A549 (cell line): ENCODE measurements around the gene PTPN4. TPM values are rescaled to one million over a fixed set of nuclear protein-coding genes. Genes with fewer than 3 reads are reported as not detected.

Experiments used
- ATAC-seq, 2 experiments: fragments of 200-7000 bp in 1 of 2; fragments of >200 bp in 1 of 2; cut with Nextera tagmentation in 1 of 2; cut with Tn5 transposase in 1 of 2; 3 replicates each; pipeline versions ENCODE4 v1.8.0 to v1.9.1; 2018 to 2020; ENCODE audit warnings: mild to moderate bottlenecking in 1 of 2, moderate library complexity in 1 of 2
- CTCF ChIA-PET: fragments of 300-600 bp; sonication (Branson Sonifier 250); formaldehyde crosslinking; extraction: SDS; loops from one replicate; lab custom pipeline; 2021; ENCODE audit warnings: antibody characterized with exemption, inconsistent platforms; lab: Yijun Ruan, JAX
- POLR2A ChIA-PET: fragments of 350-600 bp; formaldehyde crosslinking; extraction: SDS; loops from one replicate; lab custom pipeline; 2021; ENCODE audit warnings: antibody characterized with exemption, inconsistent platforms; lab: Yijun Ruan, JAX
- DNase-seq, 2 experiments: peaks; one replicate each; pipeline versions ENCODE4 v3.0.0 to v3.0.0-alpha.2; 2011 to 2016; ENCODE audit warnings: low read depth in 1 of 2, low spot score in 1 of 2
- FAIRE-seq: peaks from 2 replicates; lab custom pipeline; 2011; peaks lifted over from hg19 to GRCh38; lab: Jason Lieb, UNC
- H3K27ac ChIP-seq, 2 experiments: fragments of >200 bp; sonication (Bioruptor Twin); formaldehyde crosslinking; 3 replicates each; pipeline ENCODE4 v1.5.1; 2016 to 2017
- H3K4me1 ChIP-seq: fragments of >200 bp; sonication (Bioruptor Twin); formaldehyde crosslinking; 3 replicates; pipeline ENCODE4 v1.6.1; 2016
- H3K4me2 ChIP-seq: fragments of >200 bp; sonication (Bioruptor Twin); formaldehyde crosslinking; 3 replicates; pipeline ENCODE4 v1.6.1; 2016
- H3K4me3 ChIP-seq: fragments of >200 bp; sonication (Bioruptor Twin); formaldehyde crosslinking; 3 replicates; pipeline ENCODE4 v1.5.1; 2016
- H3K9me3 ChIP-seq: fragments of >200 bp; sonication (Bioruptor Twin); formaldehyde crosslinking; 3 replicates; pipeline ENCODE4 v1.6.1; 2016
- ATOH8 ChIP-seq: fragments of 250-450 bp; sonication (Bioruptor Pico); IDR thresholded peaks from 2 replicates; pipeline ENCODE4 v1.5.0; 2020; ENCODE audit warnings: low read depth, mild to moderate bottlenecking, moderate library complexity
- CBX8 ChIP-seq: fragments of 200-600 bp; sonication (generic); IDR thresholded peaks from 2 replicates; pipeline ENCODE4 v1.6.1; 2016
- CEBPB ChIP-seq, 2 experiments: fragments of >200 bp in 1 of 2; sonication (Bioruptor Twin) in 1 of 2; formaldehyde crosslinking in 1 of 2; IDR thresholded peaks; 2 replicates each; pipeline ENCODE4 v1.6.1; 2012 to 2016
- FOSL2 ChIP-seq, 2 experiments: fragments of 450-650 bp in 1 of 2; fragments of >200 bp in 1 of 2; sonication (Bioruptor Twin) in 1 of 2; formaldehyde crosslinking; IDR thresholded peaks; 2 replicates each; pipeline versions ENCODE4 v1.5.0 to v1.6.1; 2016 to 2020; ENCODE audit warnings: mild to moderate bottlenecking in 1 of 2, moderate library complexity in 1 of 2
- GATA3 ChIP-seq: IDR thresholded peaks from 2 replicates; pipeline ENCODE4 v1.6.1; 2012; ENCODE audit warnings: borderline replicate concordance
- HMGXB4 ChIP-seq: fragments of 250-450 bp; sonication (Bioruptor Pico); IDR thresholded peaks from 2 replicates; pipeline ENCODE4 v1.5.0; 2021; ENCODE audit warnings: mild to moderate bottlenecking, moderate library complexity, borderline replicate concordance
- HOXB13 ChIP-seq: fragments of 250-450 bp; sonication (Bioruptor Pico); IDR thresholded peaks from 2 replicates; pipeline ENCODE4 v1.5.0; 2020; ENCODE audit warnings: low read depth, mild to moderate bottlenecking, moderate library complexity
- HOXB5 ChIP-seq: fragments of 250-450 bp; sonication (Bioruptor Pico); IDR thresholded peaks from 2 replicates; pipeline ENCODE4 v1.5.0; 2020; ENCODE audit warnings: mild to moderate bottlenecking, moderate library complexity
- MAZ ChIP-seq: fragments of 150-350 bp; IDR thresholded peaks from 2 replicates; pipeline ENCODE4 v1.6.1; 2014; ENCODE audit warnings: antibody characterized with exemption, low read depth, low read length, borderline replicate concordance
- POLR2AphosphoS2 ChIP-seq: conservative IDR thresholded peaks from 2 replicates; pipeline ENCODE4 v1.6.1; 2012; ENCODE audit warnings: low read length, improper control_type of control experiment, inconsistent platforms
- RAD21 ChIP-seq, 2 experiments: fragments of >200 bp in 1 of 2; sonication (Bioruptor Twin) in 1 of 2; formaldehyde crosslinking in 1 of 2; IDR thresholded peaks in 1 of 2; conservative IDR thresholded peaks in 1 of 2; 2 replicates in 1 of 2; 3 replicates in 1 of 2; pipeline ENCODE4 v1.6.1; 2012 to 2018; ENCODE audit warnings: inconsistent platforms in 1 of 2
- RARB ChIP-seq: fragments of 250-450 bp; sonication (Bioruptor Pico); IDR thresholded peaks from 2 replicates; pipeline ENCODE4 v1.8.0; 2021; ENCODE audit warnings: mild to moderate bottlenecking, moderate library complexity
- REST ChIP-seq: fragments of 200-600 bp; sonication (generic); IDR thresholded peaks from 2 replicates; pipeline ENCODE4 v1.6.1; 2016; ENCODE audit warnings: antibody characterized with exemption, mild to moderate bottlenecking, moderate library complexity
- RFX5 ChIP-seq: fragments of 450-650 bp; IDR thresholded peaks from 2 replicates; pipeline ENCODE4 v1.7.1; 2014; ENCODE audit warnings: antibody characterized with exemption, mild to moderate bottlenecking, moderate library complexity
- RNF2 ChIP-seq: fragments of 200-600 bp; sonication (generic); IDR thresholded peaks from 2 replicates; pipeline ENCODE4 v1.6.1; 2016; ENCODE audit warnings: low read depth, mild to moderate bottlenecking, antibody characterized with exemption, moderate library complexity, borderline replicate concordance
- TFCP2L1 ChIP-seq: fragments of 250-450 bp; sonication (Bioruptor Pico); IDR thresholded peaks from 2 replicates; pipeline ENCODE4 v1.5.0; 2021; ENCODE audit warnings: mild to moderate bottlenecking
- TP53 ChIP-seq: fragments of 250-450 bp; sonication (Bioruptor Pico); IDR thresholded peaks from 2 replicates; pipeline ENCODE4 v1.5.0; 2021; ENCODE audit warnings: mild to moderate bottlenecking, moderate library complexity
- ZC3H11A ChIP-seq: fragments of 450-650 bp; IDR thresholded peaks from 2 replicates; pipeline ENCODE4 v1.6.1; 2014; ENCODE audit warnings: antibody characterized with exemption, mild to moderate bottlenecking
- WGBS: methylation state at CpG from one replicate; pipeline ENCODE4 v1.1.6; 2017; ENCODE audit errors: missing lambda C conversion rate; 5-methylcytosine and 5-hydroxymethylcytosine counted together
- polyA plus RNA-seq, 4 experiments: library from polyadenylated mRNA; depleted of rRNA in 3 of 4; stranded (reverse); fragments of >200 nt; fragmentation: RNase III in 1 of 4; extraction: RNeasy Plus Mini Kit Qiagen cat#74134 plus additional on column Dnase treatment in 1 of 4; gene quantifications; 2 replicates in 3 of 4; 3 replicates in 1 of 4; pipeline ENCODE4 v1.2.3, GENCODE V29; 2011 to 2017
- TF ChIP-seq, protein P1 (sequence below): fragments of >200 bp; sonication (Bioruptor Twin); formaldehyde crosslinking; IDR thresholded peaks from 3 replicates; pipeline ENCODE4 v1.6.1; 2016
- TF ChIP-seq, protein P2 (sequence below): fragments of >200 bp; sonication (Bioruptor Twin); formaldehyde crosslinking; IDR thresholded peaks from 3 replicates; pipeline ENCODE4 v1.5.1; 2016

PTPN4 gene
- polyA plus RNA-seq, 2 of the 4 experiments (the other 2 are of a cell fraction) = 14.5 to 36.6 TPM

GRCh38 chr2:119853777-119854399 is 94.2 kb downstream of the PTPN4 start:
- peaks cover 21% of the 10 kb centered on the region for H3K4me1 ChIP-seq
- no peak for ATAC-seq
- TF ChIP-seq ZC3H11A (no peak), RARB (CRISPR knock-in tag) (no peak), RAD21 (conservative IDR thresholded peaks at IDR 0.05 in 1 of 2, IDR thresholded peaks at IDR 0.05 in 1 of 2) (no peak), GATA3 (no peak), RNF2 (no peak), MAZ (no peak), HMGXB4 (no peak), RFX5 (no peak), HOXB13 (CRISPR knock-in tag) (no peak), CBX8 (no peak), TP53 (CRISPR knock-in tag) (no peak), ATOH8 (no peak), FOSL2 (IDR thresholded peaks at IDR 0.05) (no peak), FOSL2 (CRISPR knock-in tag; IDR thresholded peaks at IDR 0.05) (no peak), HOXB5 (CRISPR knock-in tag) (no peak)
- TF ChIP-seq, protein P1, sequence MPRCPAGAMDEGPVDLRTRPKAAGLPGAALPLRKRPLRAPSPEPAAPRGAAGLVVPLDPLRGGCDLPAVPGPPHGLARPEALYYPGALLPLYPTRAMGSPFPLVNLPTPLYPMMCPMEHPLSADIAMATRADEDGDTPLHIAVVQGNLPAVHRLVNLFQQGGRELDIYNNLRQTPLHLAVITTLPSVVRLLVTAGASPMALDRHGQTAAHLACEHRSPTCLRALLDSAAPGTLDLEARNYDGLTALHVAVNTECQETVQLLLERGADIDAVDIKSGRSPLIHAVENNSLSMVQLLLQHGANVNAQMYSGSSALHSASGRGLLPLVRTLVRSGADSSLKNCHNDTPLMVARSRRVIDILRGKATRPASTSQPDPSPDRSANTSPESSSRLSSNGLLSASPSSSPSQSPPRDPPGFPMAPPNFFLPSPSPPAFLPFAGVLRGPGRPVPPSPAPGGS = no peak
- TF ChIP-seq, protein P2, sequence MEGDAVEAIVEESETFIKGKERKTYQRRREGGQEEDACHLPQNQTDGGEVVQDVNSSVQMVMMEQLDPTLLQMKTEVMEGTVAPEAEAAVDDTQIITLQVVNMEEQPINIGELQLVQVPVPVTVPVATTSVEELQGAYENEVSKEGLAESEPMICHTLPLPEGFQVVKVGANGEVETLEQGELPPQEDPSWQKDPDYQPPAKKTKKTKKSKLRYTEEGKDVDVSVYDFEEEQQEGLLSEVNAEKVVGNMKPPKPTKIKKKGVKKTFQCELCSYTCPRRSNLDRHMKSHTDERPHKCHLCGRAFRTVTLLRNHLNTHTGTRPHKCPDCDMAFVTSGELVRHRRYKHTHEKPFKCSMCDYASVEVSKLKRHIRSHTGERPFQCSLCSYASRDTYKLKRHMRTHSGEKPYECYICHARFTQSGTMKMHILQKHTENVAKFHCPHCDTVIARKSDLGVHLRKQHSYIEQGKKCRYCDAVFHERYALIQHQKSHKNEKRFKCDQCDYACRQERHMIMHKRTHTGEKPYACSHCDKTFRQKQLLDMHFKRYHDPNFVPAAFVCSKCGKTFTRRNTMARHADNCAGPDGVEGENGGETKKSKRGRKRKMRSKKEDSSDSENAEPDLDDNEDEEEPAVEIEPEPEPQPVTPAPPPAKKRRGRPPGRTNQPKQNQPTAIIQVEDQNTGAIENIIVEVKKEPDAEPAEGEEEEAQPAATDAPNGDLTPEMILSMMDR = no peak
- TF ChIP-seq, all 56 proteins: peak for 0
- ChIA-PET CTCF (no interaction called here), POLR2A (no interaction called here)
- no peak for FAIRE-seq
- no peak overlapping the region for H3K27ac ChIP-seq
- DNase-seq = no peak
- H3K9me3 ChIP-seq = peaks cover 24% of the 10 kb centered on the region
- no peak overlapping the region for H3K4me3 ChIP-seq
- 91% methylated on average over 8 of the region's 8 CpGs for WGBS
- H3K4me2 ChIP-seq = no peak overlapping the region

DNA sequence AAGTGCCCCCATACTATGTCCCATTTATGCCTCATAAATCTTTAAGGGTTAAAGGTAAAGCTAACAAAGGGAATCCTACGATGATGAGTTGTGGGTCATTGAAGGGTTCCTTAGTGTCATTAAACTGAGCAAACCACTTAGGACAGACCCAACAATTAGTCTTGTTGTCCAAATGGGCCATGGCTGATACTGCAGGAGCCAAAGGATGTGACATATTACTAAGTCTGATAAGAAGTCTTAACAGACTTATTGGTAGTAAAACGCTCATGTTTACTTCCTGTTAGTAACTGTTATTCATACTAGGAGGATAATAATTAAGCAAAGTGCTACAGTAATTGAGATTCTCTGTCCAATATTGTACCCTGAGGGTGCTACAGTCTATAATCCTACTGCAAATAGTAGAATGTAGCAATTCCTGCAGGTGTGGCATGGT is 96.8 kb downstream of the PTPN4 start:
- Histone ChIP-seq H3K4me3 (no peak overlapping the region), H3K9me3 (peaks cover 21% of the 10 kb centered on the region; the same call in 2 of the 3 replicates), H3K27ac (no peak overlapping the region), H3K4me1 (peaks cover 21% of the 10 kb centered on the region), H3K4me2 (peak overlapping the region; percentile 58)
- DNase-seq (peak in 1 of 2 experiments; percentile 19), FAIRE-seq (no peak), ATAC-seq (peak in 1 of 2 experiments; percentile 41; a peak in 3 of 6 replicates)
- TF ChIP-seq REST = no peak
- no peak for TF ChIP-seq TFCP2L1 (CRISPR knock-in tag)
- TF ChIP-seq CBX8 = no peak
- peak in 1 of 2 experiments; percentile 13; a peak in 1 of 4 replicates for TF ChIP-seq CEBPB (IDR thresholded peaks at IDR 0.05)
- TF ChIP-seq POLR2AphosphoS2 = no peak
- TF ChIP-seq, protein P1 = no peak
- WGBS = 2% methylated on average over 2 of the region's 2 CpGs
- ChIA-PET POLR2A (no interaction called here), CTCF (no interaction called here)
